Amygdala (tissue), 56 donors: Measurements from ENCODE around the gene SLIRP.
A peak's percentile ranks its signal among the peaks of the same experiment; 100 is the strongest.
"Not testable (repeated sequence)": the region's sequence is repeated elsewhere in the genome, so short reads cannot be mapped to it uniquely, and the experiment has no call there.

Source experiments
- DNase-seq, 56 donors: peaks; one replicate each; lab custom pipeline; 2025; lab: John Stamatoyannopoulos, UW

Gene SLIRP

DNA sequence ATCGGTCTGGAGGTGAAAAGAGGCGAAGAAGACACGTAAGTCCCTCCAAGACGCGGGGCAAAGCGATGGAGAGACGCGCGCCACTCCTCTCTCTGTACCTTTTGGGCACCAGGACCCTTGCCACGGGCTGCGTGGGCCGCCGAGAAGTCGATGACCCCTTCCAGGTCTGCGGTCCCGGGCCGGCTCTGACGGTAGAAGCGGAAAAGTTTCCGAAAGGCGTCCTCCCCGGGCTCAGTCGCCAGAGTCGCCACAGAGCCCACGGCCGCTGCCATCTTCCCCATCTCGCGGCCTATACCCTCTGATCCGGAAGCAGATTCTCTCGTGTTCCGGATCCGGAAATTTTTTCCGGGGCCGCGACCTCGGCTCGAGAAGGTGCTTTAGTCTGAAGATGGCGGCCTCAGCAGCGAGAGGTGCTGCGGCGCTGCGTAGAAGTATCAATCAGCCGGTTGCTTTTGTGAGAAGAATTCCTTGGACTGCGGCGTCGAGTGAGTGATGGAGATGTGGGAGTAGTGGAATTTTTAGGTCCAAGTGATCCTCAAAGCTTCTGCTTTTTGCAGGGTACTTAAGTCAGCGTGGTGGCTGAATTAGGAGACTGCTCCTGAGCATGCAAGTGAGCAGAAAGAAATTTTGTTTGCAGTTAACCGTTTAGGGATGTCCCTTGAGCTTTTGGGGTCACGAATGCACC, at the start of gene SLIRP, which contains the start of gene ALKBH1:
Gene SLIRP, plus strand, starts transcription at position 380 of the 685 bp plus-strand sequence. Its CDS starts 9 bp downstream, at position 389.
Gene ALKBH1, minus strand, starts transcription at position 300 of the 685 bp plus-strand sequence. Its CDS starts 19 bp downstream, at position 281.
- peak; percentile 38 to 93 (median 78) for DNase-seq

- DNase-seq, result no peak
Measured at GRCh38 chr14:77659831-77660230, 48.1 kb upstream of the SLIRP start.

- DNase-seq, result peak in 32 of 56 donors; percentile 6 to 68 (median 28)
Measured at GRCh38 chr14:77660754-77661153, 47.1 kb upstream of the SLIRP start.

- DNase-seq, result not testable (repeated sequence)
Measured at GRCh38 chr14:77661562-77661961, 46.3 kb upstream of the SLIRP start.

DNA sequence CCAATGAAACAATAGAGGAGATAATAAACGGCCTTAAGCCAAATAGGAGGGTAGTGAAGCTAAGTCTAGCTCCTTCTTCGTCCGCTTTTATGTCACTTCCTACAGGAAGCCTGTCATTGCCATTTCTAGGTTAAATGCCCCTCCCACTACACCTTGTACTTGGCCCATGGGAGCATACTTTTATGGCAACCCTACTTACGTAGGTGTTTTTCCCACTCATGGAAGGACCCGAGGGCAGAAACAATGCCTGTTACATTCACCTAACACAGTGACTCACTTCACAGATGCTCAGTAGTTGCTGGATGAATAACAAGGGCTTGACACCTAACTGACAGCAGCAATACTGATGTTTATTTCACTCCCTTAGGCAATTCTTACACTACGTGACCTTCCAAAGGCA, 44.6 kb upstream of the SLIRP start:
- no peak for DNase-seq

GRCh38 chr14:77667331-77667730, 40.6 kb upstream of the SLIRP start:
- no peak for DNase-seq

DNA sequence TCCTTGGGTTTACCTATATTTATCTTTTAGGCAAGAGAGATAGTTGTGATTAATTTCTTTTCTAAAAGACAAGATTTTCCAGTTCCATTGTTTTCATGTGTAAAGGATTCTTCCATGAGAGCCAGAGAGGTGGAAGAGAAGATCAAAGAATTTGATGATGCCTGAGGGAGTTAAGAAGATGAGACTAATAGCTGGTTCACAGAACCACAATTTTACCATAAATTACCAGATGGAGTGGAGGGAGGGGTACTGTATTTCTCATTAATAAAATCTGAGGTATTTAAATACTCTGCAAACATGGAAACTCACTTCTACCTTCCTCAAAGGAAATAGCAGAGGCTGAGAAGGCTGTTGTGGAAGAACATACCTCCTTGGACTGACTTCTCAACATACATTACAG, 34.7 kb upstream of the SLIRP start:
- DNase-seq, result no peak

GRCh38 chr14:77674931-77675330, 33.0 kb upstream of the SLIRP start:
- DNase-seq, result no peak

GRCh38 chr14:77681196-77682157, 26.4 kb upstream of the SLIRP start:
- peak in 5 of 56 donors; percentile 4 to 26 (median 14) for DNase-seq

DNA sequence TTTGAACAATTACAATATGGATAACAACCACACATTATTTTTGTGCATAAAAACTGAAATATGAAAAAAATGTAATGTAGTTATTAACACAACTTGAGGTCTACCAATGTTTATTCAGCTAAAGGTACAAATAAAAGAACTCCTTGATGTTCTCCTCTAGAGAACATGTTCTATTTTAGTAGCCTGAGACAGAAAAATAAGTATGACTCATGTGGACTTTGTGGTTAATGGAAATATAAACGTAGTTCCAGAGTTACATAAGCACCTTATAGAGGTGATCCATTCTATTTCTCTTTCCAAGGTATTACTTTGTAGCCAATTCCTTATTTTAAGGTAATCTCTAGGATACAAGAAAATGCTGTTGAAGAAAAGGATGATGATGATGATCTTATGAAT, 25.7 kb upstream of the SLIRP start:
- DNase-seq, result no peak

DNA sequence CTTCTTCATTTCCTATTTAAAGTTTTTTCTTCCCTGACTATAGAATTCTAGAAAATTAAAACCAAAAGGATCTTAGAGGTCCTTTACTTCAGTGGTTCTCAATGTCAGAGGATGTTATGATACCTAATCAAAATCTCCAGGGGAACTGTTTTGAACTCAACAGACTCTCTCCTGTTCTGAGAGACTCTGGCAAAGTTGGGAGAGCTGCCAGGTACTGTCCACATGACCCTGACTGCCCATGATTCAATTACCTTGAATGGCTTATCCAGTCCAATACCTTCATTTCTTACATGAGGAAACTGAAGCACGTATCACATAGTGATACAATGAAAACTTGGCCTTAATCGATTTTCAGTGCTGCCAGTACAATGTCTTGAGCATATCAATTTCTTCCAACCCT, 16.6 kb upstream of the SLIRP start:
- DNase-seq, result peak in 1 of 56 donors; percentile 7

GRCh38 chr14:77707355-77707723, 564 bp upstream of the SLIRP start:
- peak in 24 of 56 donors; percentile 4 to 71 (median 43) for DNase-seq

DNA sequence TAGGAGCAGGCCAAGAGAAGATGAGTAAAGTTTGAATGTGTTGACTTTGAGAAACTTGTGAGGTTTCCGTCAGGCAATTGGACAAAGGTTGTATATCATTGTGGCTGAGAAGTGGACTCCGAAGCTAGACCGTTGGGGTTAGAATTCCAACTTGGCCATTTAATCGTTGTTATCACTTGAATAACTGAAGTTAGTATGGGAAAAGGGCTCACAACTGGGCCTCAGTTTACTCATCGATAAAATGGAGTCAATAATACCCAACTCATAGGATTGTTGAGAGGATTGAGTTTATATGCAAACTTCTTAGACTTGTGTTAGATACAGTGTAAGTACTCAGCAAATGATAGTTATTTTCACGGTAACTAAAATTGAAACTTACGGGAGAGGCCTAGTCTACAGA, 846 bp downstream of the SLIRP start:
- no peak for DNase-seq

DNA sequence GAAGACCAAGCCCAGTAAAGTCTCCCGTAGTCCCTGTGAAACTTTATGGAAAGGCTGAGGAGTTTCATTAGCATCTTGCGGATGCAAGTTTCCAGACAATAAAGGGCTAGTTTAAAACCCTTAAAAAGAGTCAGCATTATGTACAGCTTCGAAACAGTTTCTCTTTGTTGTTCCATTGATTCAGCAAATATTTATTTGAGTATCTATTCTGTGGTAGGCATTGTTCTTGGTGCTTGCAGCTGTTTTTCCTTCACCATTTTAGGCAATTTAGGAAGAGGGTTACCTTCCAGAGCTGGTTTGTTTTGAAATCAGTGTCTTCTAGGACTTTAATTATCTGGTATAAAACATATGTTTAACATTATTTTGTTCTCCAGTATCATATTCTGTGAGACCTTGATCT, 1.5 kb downstream of the SLIRP start:
- no peak for DNase-seq

DNA sequence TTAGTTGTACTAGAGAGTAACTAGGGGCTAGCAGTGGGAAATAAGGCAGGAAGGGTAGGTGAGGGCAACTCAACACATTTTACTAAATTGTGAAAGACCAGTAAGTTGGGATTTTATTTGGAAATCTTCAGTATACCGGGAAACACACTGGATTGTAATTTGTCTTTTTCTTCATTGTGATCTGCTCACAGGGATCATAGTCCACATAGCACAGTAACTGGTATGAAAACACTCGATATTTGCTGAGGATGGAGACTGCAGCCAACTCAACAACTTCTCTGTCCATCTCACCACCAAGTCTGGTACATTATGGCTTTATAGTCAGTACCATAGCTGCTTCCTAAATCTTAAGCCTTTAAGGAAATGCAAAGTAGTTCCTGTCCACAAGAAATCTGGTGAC, 2.5 kb downstream of the SLIRP start:
- no peak for DNase-seq

GRCh38 chr14:77714926-77715325, 7.0 kb downstream of the SLIRP start:
- no peak for DNase-seq

GRCh38 chr14:77717608-77718305, 9.9 kb downstream of the SLIRP start:
- no peak for DNase-seq

- DNase-seq, result no peak
Measured at GRCh38 chr14:77721437-77721836, 13.5 kb downstream of the SLIRP start.

GRCh38 chr14:77722301-77722700, 14.4 kb downstream of the SLIRP start:
- DNase-seq, result no peak

GRCh38 chr14:77730976-77731497, 23.1 kb downstream of the SLIRP start:
- DNase-seq, result no peak
